LoVo (cell line): Measurements from ENCODE around the gene FMN1.

Experiments used
- DNase-seq: peaks from one replicate; pipeline ENCODE4 v3.0.0-alpha.2; 2016; ENCODE audit warnings: low spot score

FMN1 gene

GRCh38 chr15:33048255-33048654 is 146.3 kb downstream of the FMN1 start:
- DNase-seq, result no peak

GRCh38 chr15:33047077-33047476 is 147.4 kb downstream of the FMN1 start:
- DNase-seq, result no peak

- DNase-seq, result no peak
Measured at GRCh38 chr15:33046329-33046728, 148.2 kb downstream of the FMN1 start.

GRCh38 chr15:33045066-33045810 is 149.3 kb downstream of the FMN1 start:
- no peak for DNase-seq

- DNase-seq, result no peak
Measured at GRCh38 chr15:33044598-33044997, 149.9 kb downstream of the FMN1 start.

- DNase-seq, result no peak
Measured at GRCh38 chr15:33043636-33044035, 150.9 kb downstream of the FMN1 start.

GRCh38 chr15:33040496-33040895 is 154.0 kb downstream of the FMN1 start:
- no peak for DNase-seq

GRCh38 chr15:33034588-33034987 is 159.9 kb downstream of the FMN1 start:
- no peak for DNase-seq

- DNase-seq, result no peak
Measured at GRCh38 chr15:33032053-33032452, 162.5 kb downstream of the FMN1 start.

GRCh38 chr15:33031324-33031821 is 163.1 kb downstream of the FMN1 start:
- DNase-seq, result peak; percentile 16

- no peak for DNase-seq
Measured at GRCh38 chr15:33030315-33030714, 164.2 kb downstream of the FMN1 start.

GRCh38 chr15:33029109-33029652 is 165.3 kb downstream of the FMN1 start:
- no peak for DNase-seq

GRCh38 chr15:33028495-33028894 is 166.0 kb downstream of the FMN1 start:
- no peak for DNase-seq

- no peak for DNase-seq
Measured at GRCh38 chr15:33027306-33028035, 167.0 kb downstream of the FMN1 start.

- no peak for DNase-seq
Measured at GRCh38 chr15:33026614-33027013, 167.9 kb downstream of the FMN1 start.

- no peak for DNase-seq
Measured at GRCh38 chr15:33022629-33023028, 171.9 kb downstream of the FMN1 start.

- peak; percentile 55 for DNase-seq
Measured at GRCh38 chr15:33021806-33022389, 172.6 kb downstream of the FMN1 start.

GRCh38 chr15:33019354-33019981 is 175.0 kb downstream of the FMN1 start:
- DNase-seq, result no peak

- no peak for DNase-seq
Measured at GRCh38 chr15:33016405-33017024, 178.0 kb downstream of the FMN1 start.

GRCh38 chr15:33014586-33014985 is 179.9 kb downstream of the FMN1 start:
- no peak for DNase-seq

GRCh38 chr15:33013827-33014445 is 180.6 kb downstream of the FMN1 start:
- peak; percentile 88 for DNase-seq
